GM18519 (cell line): Measurements from ENCODE around the gene NWD2.
A peak's percentile ranks its signal among the peaks of the same experiment; 100 is the strongest.

Experiments used
- ATAC-seq: cut with Tn5 transposase; IDR thresholded peaks from one replicate; pipeline ENCODE4 v1.9.1; 2021; ENCODE audit warnings: mild to moderate bottlenecking, moderate library complexity; ENCODE audit not compliant: unreplicated experiment, low FRiP score

NWD2 gene

GRCh38 chr4:37299468-37299867 is 54.9 kb downstream of the NWD2 start:
- ATAC-seq: no peak

- no peak for ATAC-seq
These were observed 60.1 kb downstream of the NWD2 start for GRCh38 chr4:37304612-37305011.

- ATAC-seq: no peak
These were observed 61.4 kb downstream of the NWD2 start for GRCh38 chr4:37305984-37306383.

DNA sequence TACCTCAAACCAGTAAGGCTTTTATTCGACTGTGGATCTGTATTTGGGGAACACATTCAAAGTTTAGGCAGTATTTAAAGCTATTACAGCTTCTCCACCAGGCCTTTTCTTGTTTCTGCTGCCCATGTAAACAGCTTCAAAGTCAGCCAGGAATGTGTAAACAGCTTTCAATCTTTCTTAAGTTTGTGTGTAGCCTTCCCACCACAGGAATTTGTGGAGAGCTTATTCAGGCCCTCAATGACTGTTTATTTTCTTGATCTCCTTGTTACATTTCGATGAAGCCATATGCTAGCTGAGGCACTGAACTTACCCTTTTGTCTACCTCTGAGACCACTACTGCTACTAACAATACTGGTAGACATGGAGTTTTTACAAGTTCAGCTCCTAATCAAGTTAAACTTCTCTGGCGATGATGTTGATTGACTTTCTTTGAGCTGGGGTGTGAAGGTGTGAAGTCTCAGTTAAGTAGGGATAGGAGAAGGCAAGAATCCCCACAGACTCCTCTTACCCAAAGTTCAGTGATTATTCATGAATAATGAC is 72.6 kb downstream of the NWD2 start:
- ATAC-seq: no peak

- ATAC-seq: no peak
These were observed 76.1 kb downstream of the NWD2 start for GRCh38 chr4:37320513-37321235.

GRCh38 chr4:37322122-37322521 is 77.6 kb downstream of the NWD2 start:
- no peak for ATAC-seq

GRCh38 chr4:37324546-37324945 is 80.0 kb downstream of the NWD2 start:
- no peak for ATAC-seq

GRCh38 chr4:37326852-37327251 is 82.3 kb downstream of the NWD2 start:
- no peak for ATAC-seq

GRCh38 chr4:37338972-37339371 is 94.4 kb downstream of the NWD2 start:
- no peak for ATAC-seq

DNA sequence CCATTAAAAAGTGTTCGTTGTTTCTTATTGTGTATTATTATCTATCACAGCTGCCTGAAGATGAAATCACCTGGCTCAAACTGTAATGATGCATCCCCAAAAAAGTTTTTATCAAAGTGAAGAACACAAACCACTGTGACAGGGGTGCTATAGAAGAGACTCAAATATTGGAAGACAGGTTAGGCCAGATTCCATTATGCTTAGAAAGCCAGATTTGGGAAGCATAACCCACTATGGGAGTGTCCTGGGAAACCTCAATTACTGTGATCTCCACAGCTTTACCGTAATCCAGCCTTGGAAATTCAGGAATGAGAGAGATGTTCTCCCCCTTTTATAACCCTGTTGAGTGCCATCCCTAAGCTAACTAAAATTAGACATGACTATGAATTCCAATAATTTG is 114.2 kb downstream of the NWD2 start:
- ATAC-seq: no peak

DNA sequence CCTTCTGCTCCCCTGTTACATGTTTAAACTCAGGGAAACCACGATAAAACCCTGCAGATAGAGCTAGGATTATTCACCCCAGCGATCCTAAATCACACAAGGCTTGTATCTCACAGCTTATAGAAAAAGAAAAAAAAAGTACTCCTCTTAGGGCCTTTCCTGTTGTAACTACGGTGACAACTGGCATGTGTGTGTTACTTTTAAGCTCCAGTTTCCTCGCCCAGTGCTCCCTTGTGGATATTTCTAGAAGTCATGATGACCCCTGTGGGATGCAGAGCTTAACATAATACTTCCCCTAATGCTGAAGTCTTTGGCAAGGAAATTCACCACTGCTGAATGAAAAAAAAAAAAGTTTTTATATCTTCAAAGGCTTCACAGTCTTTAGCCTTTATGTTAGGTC is 114.7 kb downstream of the NWD2 start:
- no peak for ATAC-seq

DNA sequence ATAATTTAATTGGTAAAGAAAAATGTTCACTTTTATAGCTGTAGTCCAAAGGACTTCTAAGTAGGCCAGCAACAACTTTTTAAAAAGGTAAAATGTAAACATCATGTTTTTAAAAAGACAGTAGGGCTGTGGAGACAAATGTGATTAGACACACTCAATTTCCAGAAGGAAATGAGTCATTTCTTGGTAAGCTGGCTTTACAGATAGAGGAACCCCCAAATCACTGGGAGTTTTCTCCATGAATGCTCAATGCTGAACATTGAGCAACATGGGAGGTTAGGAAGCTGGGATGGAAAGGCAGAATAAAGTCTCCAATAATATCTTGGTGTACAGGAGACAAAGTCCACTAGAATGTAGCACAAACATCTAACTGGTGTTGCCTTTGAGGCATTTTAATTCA is 121.3 kb downstream of the NWD2 start:
- no peak for ATAC-seq

DNA sequence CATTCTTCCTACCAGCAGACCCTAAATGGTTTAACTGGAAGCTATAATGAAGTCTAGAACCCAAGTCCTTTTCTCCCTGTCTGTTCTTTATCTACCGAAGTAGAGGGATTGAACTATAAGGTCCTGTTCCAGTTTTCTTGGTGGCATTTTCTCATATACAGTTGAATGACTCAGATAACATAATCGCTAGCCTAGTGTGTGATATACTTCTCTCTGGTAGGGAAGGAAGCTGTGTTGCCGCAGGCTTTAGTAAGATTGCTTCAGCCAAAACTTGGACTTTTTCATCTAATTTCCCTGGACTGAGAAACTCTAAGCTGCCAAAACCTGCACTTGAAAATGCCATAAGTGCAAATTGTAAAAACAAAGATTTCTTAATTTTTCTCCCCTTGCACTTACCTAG is 123.4 kb downstream of the NWD2 start:
- no peak for ATAC-seq

DNA sequence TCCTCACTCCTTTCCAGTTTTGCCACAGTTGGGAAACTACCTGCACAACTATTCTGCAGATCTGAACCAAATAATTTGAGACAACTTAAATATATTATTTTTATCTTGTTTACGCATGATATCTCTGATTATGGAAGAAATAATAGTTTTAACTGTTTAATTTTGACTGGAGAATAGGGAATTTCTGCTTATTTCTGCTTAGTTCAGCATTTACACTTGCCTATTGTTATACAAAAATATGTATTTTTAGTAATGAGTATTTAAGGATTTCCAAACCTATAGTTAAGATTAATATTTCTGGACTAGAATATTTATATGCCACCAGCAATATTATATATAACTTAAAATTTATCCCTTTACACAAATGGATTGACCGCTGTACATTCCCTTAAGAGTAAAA is 125.5 kb downstream of the NWD2 start:
- ATAC-seq: no peak

GRCh38 chr4:37381040-37381668 is 136.6 kb downstream of the NWD2 start:
- ATAC-seq: no peak

DNA sequence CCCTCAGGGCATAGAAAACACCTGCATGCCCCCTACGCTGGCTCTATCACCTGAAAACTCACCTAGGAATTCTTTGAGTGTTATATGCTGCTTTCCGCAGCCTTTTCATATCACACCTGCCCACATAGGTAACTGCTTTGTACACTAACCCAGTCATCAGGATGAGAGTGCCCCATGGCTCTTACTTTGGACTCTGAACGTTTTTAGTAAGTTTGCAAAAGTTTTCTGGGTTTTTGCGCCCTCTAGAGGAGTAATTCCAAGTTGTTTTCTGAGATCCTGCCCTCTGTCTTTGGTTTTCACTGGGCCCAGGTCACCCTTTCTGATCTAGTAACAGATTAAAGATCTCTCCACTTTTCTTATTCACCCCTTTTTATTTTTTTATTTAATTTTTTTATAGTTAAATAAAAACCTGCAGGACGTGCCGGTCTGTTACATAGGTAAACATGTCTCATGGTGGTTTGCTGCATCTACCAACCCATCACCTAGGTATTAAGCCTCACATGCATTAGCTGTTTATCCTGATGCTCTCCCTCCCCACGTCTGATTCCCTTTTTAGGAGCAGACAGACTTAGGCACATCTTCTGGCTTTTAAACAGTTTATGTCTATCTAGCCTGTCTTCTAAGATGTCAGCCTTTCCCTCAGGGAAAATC is 139.2 kb downstream of the NWD2 start:
- ATAC-seq: no peak

DNA sequence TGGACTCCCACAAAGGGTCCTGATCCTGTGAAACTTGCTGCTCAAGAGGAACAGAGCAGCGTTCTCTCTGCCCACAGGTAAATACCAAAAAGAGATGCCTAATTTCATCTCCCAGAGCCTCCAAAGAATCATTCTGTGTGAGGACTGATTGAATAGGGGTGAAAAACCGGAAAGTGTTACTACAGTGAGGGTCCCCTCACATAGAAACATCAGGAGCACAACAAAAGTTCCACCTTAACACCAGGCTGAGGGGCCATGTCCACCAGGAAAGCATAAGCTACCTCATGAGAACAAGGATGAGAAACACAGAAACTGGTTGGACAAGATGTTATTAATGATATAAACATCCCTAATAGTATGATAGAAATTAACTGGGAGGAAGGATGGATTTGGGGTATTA is 140.9 kb downstream of the NWD2 start:
- no peak for ATAC-seq

GRCh38 chr4:37388681-37389365 is 144.3 kb downstream of the NWD2 start:
- ATAC-seq: no peak

- ATAC-seq: no peak
These were observed 144.8 kb downstream of the NWD2 start for GRCh38 chr4:37389366-37389765.

GRCh38 chr4:37389967-37390580 is 145.5 kb downstream of the NWD2 start:
- ATAC-seq: peak; percentile 81
